Measurements from ENCODE around the gene EI24. TPM values are rescaled to one million over a fixed set of nuclear protein-coding genes. Genes with fewer than 3 reads are reported as not detected.

The EI24 gene
- total and polyA plus RNA-seq, 2 experiments from 2014 or later: 132 to 174 TPM

GRCh38 chr11:125618383-125618782 lies 49.1 kb downstream of the EI24 start (continued):
- no peak for TF ChIP-seq ETS1 (IDR thresholded peaks at IDR 0.05)
- no peak for TF ChIP-seq EZH2 (IDR thresholded peaks at IDR 0.05; ENCODE audit: low read depth, unreplicated experiment)
- TF ChIP-seq CTCF (conservative IDR thresholded peaks at IDR 0.05; ENCODE audit: low read depth in 2 of 2): no peak
- TF ChIP-seq ZNF114 (CRISPR knock-in tag; IDR thresholded peaks at IDR 0.05): no peak
- TF ChIP-seq EZH2phosphoT487 (IDR thresholded peaks at IDR 0.05; ENCODE audit: unreplicated experiment): no peak
- no peak for TF ChIP-seq POLR2AphosphoS5 (IDR thresholded peaks at IDR 0.05; ENCODE audit: low read depth)
- TF ChIP-seq STAT1 (IDR thresholded peaks at IDR 0.05; ENCODE audit: unreplicated experiment): no peak

GRCh38 chr11:125621995-125622394 lies 52.7 kb downstream of the EI24 start:
- H3K27me3 Mint-ChIP-seq (ENCODE audit: insufficient read depth, low read depth, poor library complexity): peaks cover 7% of the 10 kb centered on the region
- Histone ChIP-seq H3K27ac (ENCODE audit: low read depth) (no peak overlapping the region), H3K27me3 (ENCODE audit: insufficient read depth) (no peaks in the 10 kb centered on the region), H3K4me1 (ENCODE audit: insufficient read depth) (peaks cover 4% of the 10 kb centered on the region; the same call in 1 of the 2 replicates), H3F3A (replicated peaks; ENCODE audit: low read depth) (peaks cover 7% of the 10 kb centered on the region; the same call in 1 of the 2 replicates), H3K36me3 (ENCODE audit: insufficient read depth) (peaks cover 44% of the 10 kb centered on the region), H3K4me3 (no peak overlapping the region), H3K79me2 (replicated peaks; ENCODE audit: insufficient read depth) (peaks cover 6% of the 10 kb centered on the region), H2AFZ (no peak overlapping the region), H3K4me2 (no peak overlapping the region), H3K9me2 (ENCODE audit: insufficient read depth) (no peaks in the 10 kb centered on the region), H4K20me1 (replicated peaks; ENCODE audit: insufficient read depth) (peaks cover 7% of the 10 kb centered on the region; the same call in 1 of the 2 replicates)
- DNase-seq (ENCODE audit: low spot score) (no peak), ATAC-seq (no peak)
- H3K27ac Mint-ChIP-seq: no peak overlapping the region
- peaks cover 55% of the 10 kb centered on the region for H3K36me3 Mint-ChIP-seq (ENCODE audit: low read depth)
- H3K4me1 Mint-ChIP-seq: peaks cover 7% of the 10 kb centered on the region
- H3K4me3 Mint-ChIP-seq: no peak overlapping the region
- no peaks in the 10 kb centered on the region for H3K9me3 Mint-ChIP-seq
- no peak for TF ChIP-seq STAT1 (IDR thresholded peaks at IDR 0.05; ENCODE audit: unreplicated experiment)
- TF ChIP-seq REST (IDR thresholded peaks at IDR 0.05; ENCODE audit: unreplicated experiment): no peak
- TF ChIP-seq POLR2AphosphoS5 (IDR thresholded peaks at IDR 0.05; ENCODE audit: low read depth): no peak
- TF ChIP-seq ETS1 (IDR thresholded peaks at IDR 0.05): no peak
- TF ChIP-seq EZH2 (IDR thresholded peaks at IDR 0.05; ENCODE audit: low read depth, unreplicated experiment): no peak
- no peak for TF ChIP-seq CTCF (conservative IDR thresholded peaks at IDR 0.05; ENCODE audit: low read depth in 2 of 2)
- TF ChIP-seq ZNF114 (CRISPR knock-in tag; IDR thresholded peaks at IDR 0.05): no peak
